Measurements from ENCODE around the gene DOC2B.

- TF ChIP-seq POLR2AphosphoS5 (IDR thresholded peaks at IDR 0.05) (no peak), CTCF (IDR thresholded peaks at IDR 0.05) (no peak), POLR2A (IDR thresholded peaks at IDR 0.05) (no peak), EP300 (IDR thresholded peaks at IDR 0.05) (no peak)
Observed at GRCh38 chr17:228951-229708, 47.7 kb upstream of the DOC2B start.

Measured in gastroesophageal sphincter (tissue), 3 donors.